Sigmoid colon (tissue), 4 donors: ENCODE measurements around the gene GPRASP2.

Experiments
- EP300 ChIP-seq, 4 donors: sonication (generic); formaldehyde crosslinking; IDR thresholded peaks; one replicate each; pipeline ENCODE4 v1.6.1; 2017; ENCODE audit warnings: antibody characterized with exemption in 4 of 4
- POLR2A ChIP-seq, 2 donors: fragments of 450-650 bp; IDR thresholded peaks; one replicate each; pipeline ENCODE4 v1.6.1; 2016; ENCODE audit warnings: antibody characterized with exemption in 2 of 2, mild to moderate bottlenecking in 2 of 2, moderate library complexity in 2 of 2
- POLR2AphosphoS5 ChIP-seq, 4 donors: sonication (generic); formaldehyde crosslinking; IDR thresholded peaks; one replicate each; pipeline ENCODE4 v1.6.1; 2017; ENCODE audit warnings: antibody characterized with exemption in 4 of 4
- TF ChIP-seq, protein P1 (sequence below), 4 experiments: fragments of 450-650 bp in 3 of 4; fragments of 200-600 bp in 1 of 4; IDR thresholded peaks; one replicate each; pipeline ENCODE4 v1.5.1; 2016 to 2019; ENCODE audit warnings: antibody characterized with exemption in 4 of 4, mild to moderate bottlenecking in 3 of 4, moderate library complexity in 2 of 4

DNA sequence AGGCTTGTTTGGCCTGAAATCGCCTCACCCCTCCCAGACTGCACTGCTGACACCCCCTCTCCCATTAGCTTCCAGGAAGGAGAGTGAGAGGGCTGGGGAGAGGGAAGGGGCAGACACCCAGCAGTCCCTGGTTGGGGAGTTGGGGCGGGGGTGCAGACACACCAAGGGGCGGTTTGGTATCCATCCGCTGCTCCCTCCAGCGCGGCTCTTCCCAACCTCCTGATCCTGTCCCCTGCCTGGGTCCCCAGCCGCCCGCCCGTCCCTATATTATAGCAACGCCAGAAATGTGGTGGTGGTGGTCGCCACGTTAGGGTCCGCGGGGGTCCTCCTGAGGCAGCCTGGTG, 33.2 kb downstream of the GPRASP2 start:
- TF ChIP-seq, protein P1, sequence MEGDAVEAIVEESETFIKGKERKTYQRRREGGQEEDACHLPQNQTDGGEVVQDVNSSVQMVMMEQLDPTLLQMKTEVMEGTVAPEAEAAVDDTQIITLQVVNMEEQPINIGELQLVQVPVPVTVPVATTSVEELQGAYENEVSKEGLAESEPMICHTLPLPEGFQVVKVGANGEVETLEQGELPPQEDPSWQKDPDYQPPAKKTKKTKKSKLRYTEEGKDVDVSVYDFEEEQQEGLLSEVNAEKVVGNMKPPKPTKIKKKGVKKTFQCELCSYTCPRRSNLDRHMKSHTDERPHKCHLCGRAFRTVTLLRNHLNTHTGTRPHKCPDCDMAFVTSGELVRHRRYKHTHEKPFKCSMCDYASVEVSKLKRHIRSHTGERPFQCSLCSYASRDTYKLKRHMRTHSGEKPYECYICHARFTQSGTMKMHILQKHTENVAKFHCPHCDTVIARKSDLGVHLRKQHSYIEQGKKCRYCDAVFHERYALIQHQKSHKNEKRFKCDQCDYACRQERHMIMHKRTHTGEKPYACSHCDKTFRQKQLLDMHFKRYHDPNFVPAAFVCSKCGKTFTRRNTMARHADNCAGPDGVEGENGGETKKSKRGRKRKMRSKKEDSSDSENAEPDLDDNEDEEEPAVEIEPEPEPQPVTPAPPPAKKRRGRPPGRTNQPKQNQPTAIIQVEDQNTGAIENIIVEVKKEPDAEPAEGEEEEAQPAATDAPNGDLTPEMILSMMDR (IDR thresholded peaks at IDR 0.05): no peak
- TF ChIP-seq EP300 (IDR thresholded peaks at IDR 0.05): no peak
- TF ChIP-seq POLR2A (IDR thresholded peaks at IDR 0.05): no peak
- no peak for TF ChIP-seq POLR2AphosphoS5 (IDR thresholded peaks at IDR 0.05)
